Measurements from ENCODE around the gene GAA.

GRCh38 chr17:80070375-80071115, 30.8 kb upstream of the GAA start:
- TF ChIP-seq, protein P1, sequence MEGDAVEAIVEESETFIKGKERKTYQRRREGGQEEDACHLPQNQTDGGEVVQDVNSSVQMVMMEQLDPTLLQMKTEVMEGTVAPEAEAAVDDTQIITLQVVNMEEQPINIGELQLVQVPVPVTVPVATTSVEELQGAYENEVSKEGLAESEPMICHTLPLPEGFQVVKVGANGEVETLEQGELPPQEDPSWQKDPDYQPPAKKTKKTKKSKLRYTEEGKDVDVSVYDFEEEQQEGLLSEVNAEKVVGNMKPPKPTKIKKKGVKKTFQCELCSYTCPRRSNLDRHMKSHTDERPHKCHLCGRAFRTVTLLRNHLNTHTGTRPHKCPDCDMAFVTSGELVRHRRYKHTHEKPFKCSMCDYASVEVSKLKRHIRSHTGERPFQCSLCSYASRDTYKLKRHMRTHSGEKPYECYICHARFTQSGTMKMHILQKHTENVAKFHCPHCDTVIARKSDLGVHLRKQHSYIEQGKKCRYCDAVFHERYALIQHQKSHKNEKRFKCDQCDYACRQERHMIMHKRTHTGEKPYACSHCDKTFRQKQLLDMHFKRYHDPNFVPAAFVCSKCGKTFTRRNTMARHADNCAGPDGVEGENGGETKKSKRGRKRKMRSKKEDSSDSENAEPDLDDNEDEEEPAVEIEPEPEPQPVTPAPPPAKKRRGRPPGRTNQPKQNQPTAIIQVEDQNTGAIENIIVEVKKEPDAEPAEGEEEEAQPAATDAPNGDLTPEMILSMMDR (IDR thresholded peaks at IDR 0.05), result no peak
- no peak for TF ChIP-seq POLR2A (IDR thresholded peaks at IDR 0.05)
